Measurements from ENCODE around the gene MACROD2.

Gene MACROD2

DNA sequence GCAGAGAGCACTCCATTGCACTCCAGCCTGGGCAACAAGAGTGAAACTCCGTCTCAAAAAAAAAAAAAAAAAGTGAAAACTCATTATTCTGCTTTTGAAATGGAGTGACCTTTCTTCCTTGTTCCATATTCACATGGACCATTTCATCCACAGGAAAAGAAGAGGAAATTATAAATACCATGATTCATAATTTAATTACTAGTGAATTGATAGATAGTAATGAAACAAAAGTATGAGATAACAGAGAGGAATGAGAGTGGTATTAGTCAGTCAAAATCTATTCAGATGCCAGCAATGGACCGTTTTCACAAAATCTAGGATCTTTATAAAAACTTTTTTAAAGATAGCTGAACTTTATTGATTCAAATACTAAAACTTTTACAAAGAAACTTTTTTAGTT, 785.2 kb downstream of the MACROD2 start:
- Histone ChIP-seq H2AFZ (no peak overlapping the region), H3K4me1 (peaks cover 10% of the 10 kb centered on the region), H3K4me2 (ENCODE audit: low read length) (no peak overlapping the region), H3K9me3 (ENCODE audit: control insufficient read depth, low read length) (no peaks in the 10 kb centered on the region), H3K27me3 (ENCODE audit: control insufficient read depth, insufficient read depth, low read length) (no peaks in the 10 kb centered on the region), H3K36me3 (ENCODE audit: control insufficient read depth, insufficient read depth, low read length) (no peaks in the 10 kb centered on the region), H3K79me2 (no peaks in the 10 kb centered on the region), H3K27ac (no peak overlapping the region), H3K9ac (no peak overlapping the region), H3K4me3 (ENCODE audit: low read depth, low read length) (no peak overlapping the region)
- TF ChIP-seq, protein P1, sequence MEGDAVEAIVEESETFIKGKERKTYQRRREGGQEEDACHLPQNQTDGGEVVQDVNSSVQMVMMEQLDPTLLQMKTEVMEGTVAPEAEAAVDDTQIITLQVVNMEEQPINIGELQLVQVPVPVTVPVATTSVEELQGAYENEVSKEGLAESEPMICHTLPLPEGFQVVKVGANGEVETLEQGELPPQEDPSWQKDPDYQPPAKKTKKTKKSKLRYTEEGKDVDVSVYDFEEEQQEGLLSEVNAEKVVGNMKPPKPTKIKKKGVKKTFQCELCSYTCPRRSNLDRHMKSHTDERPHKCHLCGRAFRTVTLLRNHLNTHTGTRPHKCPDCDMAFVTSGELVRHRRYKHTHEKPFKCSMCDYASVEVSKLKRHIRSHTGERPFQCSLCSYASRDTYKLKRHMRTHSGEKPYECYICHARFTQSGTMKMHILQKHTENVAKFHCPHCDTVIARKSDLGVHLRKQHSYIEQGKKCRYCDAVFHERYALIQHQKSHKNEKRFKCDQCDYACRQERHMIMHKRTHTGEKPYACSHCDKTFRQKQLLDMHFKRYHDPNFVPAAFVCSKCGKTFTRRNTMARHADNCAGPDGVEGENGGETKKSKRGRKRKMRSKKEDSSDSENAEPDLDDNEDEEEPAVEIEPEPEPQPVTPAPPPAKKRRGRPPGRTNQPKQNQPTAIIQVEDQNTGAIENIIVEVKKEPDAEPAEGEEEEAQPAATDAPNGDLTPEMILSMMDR (IDR thresholded peaks at IDR 0.05), result no peak

DNA sequence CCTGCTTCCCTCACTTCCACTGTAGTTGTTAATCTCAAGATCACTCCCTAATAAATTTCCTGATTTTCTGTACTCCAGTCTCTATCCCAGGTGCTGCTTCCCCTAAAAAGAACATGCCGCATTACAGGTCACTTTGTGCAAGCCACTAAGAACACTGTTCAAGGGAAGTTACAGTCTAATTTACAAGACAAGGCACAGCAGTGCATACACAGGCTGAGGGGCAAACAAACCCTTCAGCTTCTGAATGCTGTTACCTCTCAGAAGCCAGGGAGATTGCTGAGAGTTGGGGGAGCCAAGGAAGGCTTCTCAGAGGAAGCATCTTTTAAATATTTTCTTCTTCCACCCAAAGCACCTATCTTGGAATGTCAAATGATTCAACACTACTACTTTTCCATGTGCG, 787.4 kb downstream of the MACROD2 start:
- H3K36me3 ChIP-seq (ENCODE audit: control insufficient read depth, insufficient read depth, low read length), result no peaks in the 10 kb centered on the region
- peak overlapping the region; percentile 16 for H2AFZ ChIP-seq
- no peak overlapping the region for H3K27ac ChIP-seq
- H3K9me3 ChIP-seq (ENCODE audit: control insufficient read depth, low read length), result no peaks in the 10 kb centered on the region
- H3K4me3 ChIP-seq (ENCODE audit: low read depth, low read length), result no peak overlapping the region
- TF ChIP-seq, protein P1 (IDR thresholded peaks at IDR 0.05), result no peak
- H3K4me2 ChIP-seq (ENCODE audit: low read length), result no peak overlapping the region
- H3K4me1 ChIP-seq, result peaks cover 8% of the 10 kb centered on the region
- no peaks in the 10 kb centered on the region for H3K79me2 ChIP-seq
- no peak overlapping the region for H3K9ac ChIP-seq
- no peaks in the 10 kb centered on the region for H3K27me3 ChIP-seq (ENCODE audit: control insufficient read depth, insufficient read depth, low read length)

DNA sequence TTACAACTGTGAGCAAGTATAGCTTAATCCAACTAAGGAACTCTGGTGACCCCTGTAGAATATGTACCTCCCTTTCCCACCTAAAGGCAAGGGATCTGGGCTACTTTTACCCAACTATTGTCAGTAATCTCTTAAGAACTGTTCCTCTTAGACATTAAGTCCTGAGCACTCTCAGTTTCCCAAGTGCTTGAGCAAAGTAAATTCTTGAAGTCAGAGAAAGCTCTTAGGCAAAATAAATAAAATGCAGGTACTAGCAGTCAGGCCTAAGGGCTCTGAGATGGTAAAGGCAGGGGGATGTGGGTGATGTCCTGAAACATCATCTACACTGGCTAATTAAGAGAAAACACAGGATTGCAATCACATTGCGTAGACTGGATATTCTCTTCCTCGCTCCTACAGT, 788.5 kb downstream of the MACROD2 start:
- H3K79me2 ChIP-seq, result no peaks in the 10 kb centered on the region
- no peaks in the 10 kb centered on the region for H3K27me3 ChIP-seq (ENCODE audit: control insufficient read depth, insufficient read depth, low read length)
- H3K4me3 ChIP-seq (ENCODE audit: low read depth, low read length), result no peak overlapping the region
- H3K9me3 ChIP-seq (ENCODE audit: control insufficient read depth, low read length), result no peaks in the 10 kb centered on the region
- no peak overlapping the region for H3K27ac ChIP-seq
- H2AFZ ChIP-seq, result peak overlapping the region; percentile 36
- no peak overlapping the region for H3K9ac ChIP-seq
- no peaks in the 10 kb centered on the region for H3K36me3 ChIP-seq (ENCODE audit: control insufficient read depth, insufficient read depth, low read length)
- H3K4me1 ChIP-seq, result peaks cover 8% of the 10 kb centered on the region
- TF ChIP-seq, protein P1 (IDR thresholded peaks at IDR 0.05), result no peak
- H3K4me2 ChIP-seq (ENCODE audit: low read length), result no peak overlapping the region

DNA sequence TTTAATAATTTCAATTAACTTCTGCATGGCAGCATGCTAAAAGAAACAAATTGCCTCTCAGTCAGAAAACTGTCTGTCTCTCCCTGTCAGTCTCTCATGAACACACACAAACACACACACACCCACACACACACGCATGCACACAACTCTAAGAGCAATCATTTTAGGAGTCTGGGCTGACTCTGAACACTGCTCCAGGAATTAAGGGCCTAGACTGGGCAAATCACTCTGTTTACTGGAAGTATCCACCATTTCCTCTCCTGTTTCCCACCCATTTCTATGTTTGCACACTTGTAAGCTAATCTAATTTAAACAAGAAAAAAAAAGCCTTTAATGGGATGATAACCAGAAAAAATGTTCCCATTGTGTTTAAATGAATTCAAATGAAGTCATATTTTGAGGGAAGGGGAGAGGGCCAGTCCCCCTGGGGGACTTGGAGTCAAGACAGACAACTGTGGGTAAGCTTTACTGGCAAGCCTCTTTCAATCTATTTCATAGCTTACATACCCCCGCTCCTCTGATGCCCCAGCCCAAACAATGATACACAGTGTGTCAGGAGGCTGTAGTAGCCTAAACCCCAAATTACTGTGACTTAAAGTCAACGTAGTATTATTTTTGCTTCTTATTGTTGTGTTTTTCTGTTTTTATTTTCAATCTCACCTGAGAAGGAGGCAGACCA, 789.9 kb downstream of the MACROD2 start:
- Histone ChIP-seq H3K27me3 (ENCODE audit: control insufficient read depth, insufficient read depth, low read length) (no peaks in the 10 kb centered on the region), H3K9me3 (ENCODE audit: control insufficient read depth, low read length) (no peaks in the 10 kb centered on the region), H2AFZ (no peak overlapping the region), H3K9ac (no peak overlapping the region), H3K4me3 (ENCODE audit: low read depth, low read length) (no peak overlapping the region), H3K4me2 (ENCODE audit: low read length) (no peak overlapping the region), H3K36me3 (ENCODE audit: control insufficient read depth, insufficient read depth, low read length) (no peaks in the 10 kb centered on the region), H3K79me2 (no peaks in the 10 kb centered on the region), H3K27ac (no peak overlapping the region), H3K4me1 (peaks cover 8% of the 10 kb centered on the region)
- TF ChIP-seq, protein P1 (IDR thresholded peaks at IDR 0.05), result no peak

DNA sequence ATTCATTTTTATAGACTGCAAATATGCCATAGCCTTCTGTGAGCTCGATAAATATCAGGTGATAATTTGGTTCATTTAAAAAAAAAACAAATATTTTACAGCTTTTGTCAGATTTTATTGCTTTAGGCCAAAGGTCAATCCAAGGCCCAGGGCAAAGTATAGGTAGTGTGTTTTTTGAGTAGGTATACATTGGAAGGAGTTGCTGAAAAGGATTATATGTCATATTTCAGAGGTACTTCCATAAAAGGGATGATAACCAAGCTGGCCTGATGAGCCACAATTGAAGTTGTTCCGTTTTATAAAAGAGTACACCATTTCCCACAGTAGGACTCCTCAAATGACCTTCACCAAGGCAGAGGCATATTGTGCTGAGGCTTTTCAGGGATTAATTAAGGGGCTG, 794.9 kb downstream of the MACROD2 start:
- TF ChIP-seq, protein P1 (IDR thresholded peaks at IDR 0.05), result no peak
- Histone ChIP-seq H3K27ac (no peak overlapping the region), H3K9me3 (ENCODE audit: control insufficient read depth, low read length) (no peaks in the 10 kb centered on the region)

More for the DNA sequence above, 794.9 kb downstream of the MACROD2 start:
- no peaks in the 10 kb centered on the region for H3K36me3 ChIP-seq (ENCODE audit: control insufficient read depth, insufficient read depth, low read length)
- no peak overlapping the region for H3K9ac ChIP-seq
- peaks cover 19% of the 10 kb centered on the region for H3K4me1 ChIP-seq
- H3K4me2 ChIP-seq (ENCODE audit: low read length), result no peak overlapping the region
- no peaks in the 10 kb centered on the region for H3K27me3 ChIP-seq (ENCODE audit: control insufficient read depth, insufficient read depth, low read length)
- H3K4me3 ChIP-seq (ENCODE audit: low read depth, low read length), result no peak overlapping the region
- H3K79me2 ChIP-seq, result no peaks in the 10 kb centered on the region
- H2AFZ ChIP-seq, result no peak overlapping the region

Measured in parathyroid adenoma (tissue), 2 donors.